KBM-7 (cell line): ENCODE data around the gene PPP1R16B.

Source experiments
- DNase-seq: peaks from one replicate; pipeline ENCODE4 v3.0.0-alpha.2; 2015
- in situ Hi-C: fragments of 300-500 bp; cut with MboI; formaldehyde crosslinking; loops from 2 replicates; pipeline ENCODE4 v1.14.3; 2020; ENCODE audit warnings: low sequenced_read_pairs, low pct_unique_long_range_greater_than_20kb, mixed read lengths

PPP1R16B gene

DNA sequence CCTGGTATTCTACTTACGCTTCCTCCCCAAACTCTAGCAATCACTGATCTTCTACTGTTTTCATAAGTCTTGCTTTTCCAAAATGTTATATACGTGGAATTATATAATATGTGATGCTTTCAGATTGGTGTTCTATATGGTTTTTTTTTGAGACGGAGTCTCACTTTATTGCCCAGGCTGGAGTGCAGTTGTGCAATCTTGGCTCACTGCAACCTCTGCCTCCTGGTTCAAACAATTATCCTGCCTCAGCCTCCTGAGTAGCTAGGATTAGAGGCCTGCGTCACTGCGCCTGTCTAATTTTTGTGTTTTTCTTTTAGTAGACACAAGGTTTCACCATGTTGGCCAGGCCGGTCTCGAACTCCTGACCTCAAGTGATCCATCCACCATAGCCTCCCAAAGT, 109.9 kb downstream of the PPP1R16B start:
- no peak for DNase-seq
- in situ Hi-C loops, result no loop called here

DNA sequence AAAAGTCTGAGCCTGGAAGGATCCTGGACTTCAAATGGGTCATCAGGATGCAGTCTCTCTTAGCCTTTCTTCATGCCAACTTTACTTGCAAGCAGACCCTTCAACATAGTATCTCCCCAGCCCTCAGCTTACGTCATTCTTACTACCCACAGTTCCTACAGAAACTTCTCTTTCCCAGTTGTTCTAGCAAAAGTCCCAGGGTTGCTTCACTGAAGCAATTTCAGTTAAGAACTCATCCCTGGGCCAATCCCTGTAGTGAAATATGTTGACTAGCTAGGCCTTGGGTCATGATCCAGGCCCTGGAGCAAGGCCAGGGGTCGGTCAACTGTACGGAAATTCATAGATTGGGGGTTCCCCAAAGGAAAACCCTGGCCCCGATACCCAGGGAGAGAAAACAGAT, 112.2 kb downstream of the PPP1R16B start:
- in situ Hi-C loops, result no loop called here
- DNase-seq, result no peak

DNA sequence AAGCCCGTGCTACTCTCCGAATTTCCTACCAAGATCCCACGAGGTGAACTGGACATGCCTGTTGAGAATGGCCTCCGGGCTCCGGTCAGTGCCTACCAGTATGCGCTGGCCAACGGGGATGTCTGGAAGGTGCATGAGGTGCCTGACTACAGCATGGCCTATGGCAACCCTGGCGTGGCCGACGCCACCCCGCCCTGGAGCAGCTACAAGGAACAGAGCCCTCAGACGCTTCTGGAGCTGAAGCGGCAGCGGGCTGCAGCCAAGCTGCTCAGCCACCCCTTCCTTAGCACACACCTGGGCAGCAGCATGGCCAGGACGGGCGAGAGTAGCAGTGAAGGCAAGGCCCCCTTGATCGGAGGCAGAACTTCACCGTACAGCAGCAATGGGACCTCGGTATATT, 112.7 kb downstream of the PPP1R16B start:
- in situ Hi-C loops, result no loop called here

DNA sequence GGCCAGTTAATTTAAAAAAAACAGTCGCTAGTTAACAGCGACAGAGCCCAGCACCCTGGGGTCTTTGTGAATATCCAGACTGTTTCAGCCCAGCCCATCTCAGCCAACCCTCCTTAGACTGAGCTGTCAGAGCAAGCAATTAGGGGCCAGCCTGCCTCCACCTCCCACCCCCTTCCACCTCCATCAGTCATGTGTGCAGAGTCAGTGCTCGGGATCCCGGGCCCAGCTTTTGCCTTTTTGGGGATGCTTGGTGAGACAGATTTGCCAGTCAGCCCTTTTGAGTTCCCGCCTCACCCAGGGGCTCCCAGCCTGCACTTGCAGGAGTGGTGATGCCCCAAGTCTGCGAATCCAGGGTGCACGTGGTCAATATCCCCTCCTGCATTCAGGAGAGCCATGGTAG, 114.2 kb downstream of the PPP1R16B start:
- no peak for DNase-seq
- in situ Hi-C loops, result no loop called here

More for the DNA sequence above, 112.7 kb downstream of the PPP1R16B start:
- DNase-seq, result no peak

DNA sequence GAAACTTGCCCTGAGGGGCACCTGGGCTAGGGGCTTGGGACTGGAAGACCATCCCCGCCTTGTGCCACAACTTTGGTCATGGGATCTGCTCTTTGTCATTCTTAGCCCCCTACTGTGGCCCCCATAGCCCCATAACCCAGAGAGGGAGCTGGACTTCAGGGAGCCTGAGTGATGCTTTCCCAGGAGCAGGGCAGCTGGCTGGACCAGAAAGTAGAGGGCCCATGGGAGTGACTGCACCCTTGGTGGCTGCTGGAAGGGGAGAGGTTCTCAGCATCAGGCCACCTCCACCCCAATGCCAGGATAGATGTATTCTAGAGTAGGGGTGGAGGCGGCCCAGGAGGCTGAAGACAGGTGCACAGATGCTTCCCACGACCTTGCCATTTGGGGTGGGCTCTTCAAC, 114.9 kb downstream of the PPP1R16B start:
- no peak for DNase-seq
- in situ Hi-C loops, result no loop called here

DNA sequence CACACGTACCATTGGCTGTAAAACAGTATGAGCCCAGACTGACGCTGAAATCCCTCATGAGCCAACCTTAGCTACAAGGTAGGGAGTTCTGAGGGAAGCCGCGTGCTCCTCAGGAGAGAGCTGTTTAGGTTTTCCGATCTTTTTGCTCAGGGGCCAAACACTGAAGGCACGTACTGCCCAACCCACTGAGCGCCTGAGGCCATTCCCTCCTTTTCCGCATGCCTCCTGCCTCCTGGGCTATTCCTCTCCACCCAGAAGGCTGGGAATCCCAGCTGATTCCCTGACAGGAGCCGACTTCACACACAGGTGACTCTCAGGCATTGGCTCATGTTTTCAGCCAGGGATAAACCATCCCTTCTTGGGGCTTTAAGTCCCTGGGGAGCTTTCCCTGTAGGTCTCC, 115.4 kb downstream of the PPP1R16B start:
- in situ Hi-C loops, result no loop called here
- no peak for DNase-seq

DNA sequence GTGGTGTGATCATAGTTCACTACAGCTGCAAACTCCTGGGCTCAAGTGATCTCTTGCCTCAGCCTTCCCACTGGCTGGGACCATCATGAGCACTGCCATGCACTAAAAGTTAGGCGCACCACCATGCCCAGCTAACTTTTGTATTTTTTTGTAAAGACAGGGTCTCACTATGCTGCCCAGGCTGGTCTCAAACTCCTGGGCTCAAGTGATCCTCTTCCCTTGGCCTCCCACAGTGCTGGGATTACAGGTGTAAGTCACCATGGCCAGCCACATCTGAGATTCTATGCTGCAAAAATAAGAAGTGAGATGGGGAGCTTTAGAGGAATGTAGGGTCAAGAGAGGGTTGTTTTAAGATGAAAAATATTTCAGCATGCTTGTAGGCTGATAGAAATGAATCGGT, 119.2 kb downstream of the PPP1R16B start:
- in situ Hi-C loops, result no loop called here
- no peak for DNase-seq

DNA sequence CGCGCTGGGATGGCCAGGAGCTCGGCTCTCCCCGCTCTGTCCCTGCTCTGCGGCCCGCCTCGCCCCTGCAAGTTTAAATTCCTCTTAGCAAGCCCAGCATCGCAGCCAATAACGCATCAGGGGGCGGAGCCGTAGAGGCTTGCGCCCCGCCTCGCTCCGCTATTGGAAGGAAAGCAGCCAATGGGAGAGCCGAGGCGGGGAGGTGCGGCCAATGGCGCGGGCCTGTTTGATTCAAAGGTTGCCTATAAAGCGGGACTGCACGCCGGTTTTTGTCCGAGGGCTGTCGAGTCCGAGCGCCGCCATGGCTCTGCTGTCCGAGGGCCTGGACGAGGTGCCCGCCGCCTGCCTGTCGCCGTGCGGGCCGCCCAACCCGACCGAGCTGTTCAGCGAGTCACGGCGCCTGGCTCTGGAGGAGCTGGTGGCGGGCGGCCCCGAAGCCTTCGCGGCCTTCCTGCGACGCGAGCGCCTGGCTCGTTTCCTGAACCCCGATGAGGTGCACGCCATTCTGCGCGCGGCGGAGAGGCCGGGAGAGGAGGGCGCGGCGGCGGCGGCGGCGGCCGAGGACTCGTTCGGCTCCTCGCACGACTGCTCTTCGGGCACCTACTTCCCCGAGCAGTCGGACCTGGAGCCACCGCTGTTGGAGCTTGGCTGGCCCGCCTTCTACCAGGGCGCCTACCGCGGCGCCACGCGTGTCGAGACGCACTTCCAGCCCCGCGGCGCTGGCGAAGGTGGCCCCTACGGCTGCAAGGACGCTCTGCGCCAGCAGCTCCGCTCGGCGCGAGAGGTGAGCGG, 120.8 kb downstream of the PPP1R16B start, which contains the start of gene FAM83D:
Gene FAM83D (plus strand): TSS at position 276 of the 792 bp plus-strand sequence. CDS start 26 bp downstream, at position 302.
- DNase-seq, result peak; percentile 100
- in situ Hi-C loops, result no loop called here

DNA sequence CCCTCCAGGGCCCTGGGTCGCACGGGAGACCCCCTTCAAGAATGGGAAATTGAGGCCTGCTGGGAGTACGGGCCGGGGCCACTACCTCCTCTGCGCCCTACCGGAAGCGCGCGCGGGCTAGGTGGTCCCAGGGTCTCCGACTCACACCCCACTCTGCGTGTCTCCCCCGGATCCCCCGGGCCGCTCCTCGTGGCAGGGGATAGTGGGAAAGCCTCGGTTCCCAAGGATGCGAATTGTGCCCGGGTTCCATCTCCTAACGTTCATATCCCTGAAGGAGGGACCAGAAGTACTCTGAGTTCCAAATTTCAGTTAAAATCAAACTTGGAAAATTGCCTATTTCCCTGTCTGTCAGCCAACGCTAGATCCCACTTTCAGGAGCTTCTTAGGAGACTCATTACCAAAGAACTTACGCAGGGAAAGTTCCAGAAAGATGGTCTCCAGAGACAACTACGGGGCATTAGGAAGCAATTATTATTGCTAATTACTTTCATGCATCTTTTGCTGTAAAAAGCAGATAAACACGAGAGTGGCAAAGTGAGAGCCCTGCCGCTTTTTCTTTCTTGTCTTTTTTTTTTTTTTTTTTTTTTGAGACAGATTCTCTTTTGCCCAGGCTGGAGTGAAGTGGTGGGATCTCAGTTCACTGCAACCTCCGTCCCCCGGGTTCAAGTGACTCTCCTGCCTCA, 121.6 kb downstream of the PPP1R16B start:
- DNase-seq, result peak; percentile 19
- in situ Hi-C loops, result no loop called here

DNA sequence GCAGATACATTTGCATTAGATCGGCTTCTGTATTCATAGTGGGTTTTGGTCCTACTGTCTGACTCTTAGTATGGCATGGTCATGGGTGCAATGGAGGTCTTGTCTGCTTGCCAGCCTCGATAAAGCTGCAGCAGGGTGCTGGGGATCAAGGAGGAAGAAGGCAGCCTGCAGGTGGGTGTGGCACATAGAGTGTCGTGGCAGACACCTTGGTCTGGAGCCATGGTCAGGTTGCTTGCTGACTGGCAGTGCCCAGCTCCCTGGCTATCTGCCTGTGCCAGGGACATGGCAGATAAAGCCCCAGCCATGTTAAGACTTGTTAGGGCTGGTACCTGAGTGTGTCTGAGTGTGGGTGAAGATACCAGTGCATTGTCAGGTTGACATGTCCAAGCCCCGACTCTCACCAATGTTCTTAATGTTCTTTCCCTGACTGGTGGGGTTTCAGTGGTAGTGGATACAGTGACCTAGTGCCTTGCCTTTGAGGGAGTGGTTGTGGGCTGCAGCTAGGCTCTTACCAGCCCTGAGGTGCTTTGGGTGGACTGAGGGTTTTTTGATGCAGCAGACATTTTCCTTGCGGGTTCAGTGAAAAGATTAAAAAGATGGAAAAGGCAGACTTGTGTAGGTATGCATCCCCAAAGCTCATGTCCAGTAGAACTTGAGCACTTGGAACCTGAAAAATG, 122.5 kb downstream of the PPP1R16B start:
- peak; percentile 36 for DNase-seq
- in situ Hi-C loops, result no loop called here

DNA sequence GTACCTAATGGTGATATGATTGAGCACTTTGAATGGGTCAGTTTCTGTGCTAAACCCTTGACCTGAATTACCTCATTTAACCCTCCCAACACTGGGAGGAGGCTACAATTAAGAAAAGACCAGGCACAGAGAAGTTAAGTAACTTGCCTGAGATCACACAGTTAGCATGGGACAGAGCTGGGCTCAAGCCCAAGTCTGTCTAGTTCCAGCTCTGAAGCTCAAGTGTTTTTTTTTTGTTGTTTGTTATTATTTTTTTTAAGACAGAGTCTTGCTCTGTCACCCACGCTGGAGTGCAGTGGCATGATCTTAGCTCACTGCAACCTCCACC, 124.7 kb downstream of the PPP1R16B start:
- DNase-seq, result no peak
- in situ Hi-C loops, result no loop called here

DNA sequence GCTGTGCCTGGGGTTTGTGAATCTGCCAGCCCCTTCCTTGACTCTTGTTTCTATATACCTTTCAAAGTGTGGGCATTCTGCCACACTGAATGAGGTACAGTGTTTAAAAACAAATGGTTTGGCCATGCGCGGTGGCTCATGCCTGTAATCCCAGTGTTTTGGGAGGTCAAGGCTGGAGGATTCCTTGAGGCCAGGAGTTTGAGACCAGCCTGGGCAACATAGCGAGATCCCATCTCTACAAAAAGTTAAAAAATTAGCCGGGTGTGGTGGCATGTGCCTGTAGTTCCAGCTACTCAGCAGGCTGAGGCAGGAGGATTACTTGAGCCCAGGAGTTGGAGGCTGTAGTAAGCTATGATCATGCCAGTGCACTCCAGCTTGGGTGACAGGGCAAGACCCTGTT, 126.5 kb downstream of the PPP1R16B start:
- in situ Hi-C loops, result no loop called here
- DNase-seq, result no peak

DNA sequence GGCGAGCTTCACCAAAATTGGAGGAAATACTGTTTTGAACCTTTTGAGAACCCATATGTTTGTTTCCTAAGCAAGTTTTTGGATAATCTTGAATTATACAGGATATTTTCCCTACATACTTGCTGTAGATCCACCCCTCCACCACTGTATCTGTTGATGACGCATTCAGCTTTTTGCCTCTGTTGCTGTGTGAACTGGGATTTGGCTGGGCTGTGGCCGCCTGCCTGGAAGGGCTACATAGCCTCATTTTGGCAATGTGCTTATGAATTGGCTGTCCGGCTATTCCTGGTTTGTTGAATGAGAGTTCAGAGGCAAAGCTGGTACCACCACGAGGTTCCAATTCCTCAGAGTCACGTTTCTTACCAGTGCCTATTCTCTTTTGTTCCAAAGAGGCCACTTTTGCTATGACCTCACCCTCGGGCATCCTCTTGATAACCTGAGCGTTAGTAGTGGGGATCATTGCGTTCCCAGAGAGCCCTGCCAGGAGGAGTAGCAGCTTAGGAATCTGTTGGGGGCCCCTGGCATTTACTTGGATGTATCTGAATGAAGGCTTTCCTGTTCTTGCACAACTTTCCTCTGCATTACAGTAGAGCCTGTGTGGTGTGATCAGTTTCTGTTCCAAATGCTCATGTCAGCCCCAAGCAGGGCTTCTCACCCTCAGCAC, 127.1 kb downstream of the PPP1R16B start:
- in situ Hi-C loops, result no loop called here
- DNase-seq, result no peak

DNA sequence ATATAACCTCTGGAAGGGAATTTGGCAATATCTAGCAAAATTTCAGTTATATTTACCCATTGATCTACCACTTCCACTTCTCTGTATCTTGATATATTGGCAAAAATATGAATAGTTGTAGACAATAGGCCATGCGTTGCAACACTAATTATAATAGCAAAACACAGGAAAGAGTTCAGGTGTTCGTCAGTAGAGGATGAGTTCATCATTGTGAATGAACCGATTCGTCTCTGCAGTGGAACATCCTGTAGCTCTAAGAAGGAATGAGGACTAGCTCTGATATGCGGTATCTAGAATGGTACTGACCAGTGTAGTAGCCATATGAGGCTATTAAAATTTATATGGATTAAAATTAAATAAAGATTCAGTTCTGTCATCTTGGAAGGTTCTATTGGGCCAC, 129.0 kb downstream of the PPP1R16B start:
- DNase-seq, result no peak
- in situ Hi-C loops, result no loop called here

DNA sequence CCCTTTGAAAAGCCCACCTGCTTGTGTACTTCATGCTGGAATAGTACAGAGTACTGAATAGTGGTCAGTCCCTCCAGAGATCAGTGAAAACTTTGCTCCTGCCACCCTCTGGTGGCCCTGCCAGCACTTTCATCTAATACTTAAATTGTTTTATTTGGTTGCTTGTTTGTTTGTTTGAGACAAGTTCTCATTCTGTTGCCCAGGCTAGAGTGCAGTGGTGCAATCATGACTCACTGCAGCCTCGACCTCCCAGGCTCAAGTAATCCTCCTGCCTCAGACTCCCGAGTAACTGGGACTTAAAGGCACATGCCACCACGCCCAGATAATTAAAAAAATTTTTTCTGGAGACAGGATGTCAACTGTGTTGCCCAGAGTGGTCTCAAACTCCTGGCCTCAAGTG, 129.8 kb downstream of the PPP1R16B start:
- DNase-seq, result no peak

DNA sequence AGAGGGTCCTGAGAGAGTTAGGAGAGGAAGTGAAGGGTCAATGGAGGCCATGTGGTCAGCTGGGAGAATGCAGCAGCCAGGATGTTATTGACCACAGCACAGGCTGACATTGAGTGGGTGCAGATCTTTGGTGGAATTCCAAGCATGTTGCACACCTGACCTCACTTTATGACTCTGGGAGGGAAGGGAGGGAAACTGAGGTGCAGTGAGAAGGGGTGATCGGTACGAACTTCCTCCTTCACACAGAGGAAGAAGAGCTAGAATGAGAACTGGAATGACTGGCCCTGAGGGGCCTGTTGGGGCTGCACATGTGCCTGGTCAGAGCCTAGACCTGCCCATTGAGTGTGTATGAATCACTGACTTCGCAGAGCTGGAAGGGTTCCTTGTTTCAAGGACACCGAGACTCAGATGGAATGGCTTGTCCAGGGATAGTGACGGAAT, 130.5 kb downstream of the PPP1R16B start:
- no peak for DNase-seq
- in situ Hi-C loops, result no loop called here

More for the DNA sequence above, 129.8 kb downstream of the PPP1R16B start:
- in situ Hi-C loops, result no loop called here

DNA sequence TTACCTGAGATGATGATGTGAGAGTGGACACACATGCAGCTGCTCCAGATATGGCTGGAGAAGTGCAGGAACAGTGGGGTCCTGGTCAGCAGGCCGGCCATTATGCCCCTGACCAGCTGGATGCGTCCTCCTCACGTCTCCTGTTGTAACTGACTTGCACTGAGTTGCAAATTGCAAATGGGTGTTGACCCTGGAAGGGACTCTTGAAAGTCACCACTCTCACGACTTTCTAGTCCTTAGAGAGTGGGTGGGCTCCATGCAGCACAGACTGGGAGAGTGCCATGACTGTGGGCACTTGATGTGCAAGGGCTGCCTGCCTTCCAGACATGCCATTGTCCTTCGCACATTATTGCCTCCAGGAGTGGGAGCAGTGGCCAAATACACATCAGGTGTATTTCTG, 131.5 kb downstream of the PPP1R16B start:
- in situ Hi-C loops, result no loop called here
- no peak for DNase-seq

DNA sequence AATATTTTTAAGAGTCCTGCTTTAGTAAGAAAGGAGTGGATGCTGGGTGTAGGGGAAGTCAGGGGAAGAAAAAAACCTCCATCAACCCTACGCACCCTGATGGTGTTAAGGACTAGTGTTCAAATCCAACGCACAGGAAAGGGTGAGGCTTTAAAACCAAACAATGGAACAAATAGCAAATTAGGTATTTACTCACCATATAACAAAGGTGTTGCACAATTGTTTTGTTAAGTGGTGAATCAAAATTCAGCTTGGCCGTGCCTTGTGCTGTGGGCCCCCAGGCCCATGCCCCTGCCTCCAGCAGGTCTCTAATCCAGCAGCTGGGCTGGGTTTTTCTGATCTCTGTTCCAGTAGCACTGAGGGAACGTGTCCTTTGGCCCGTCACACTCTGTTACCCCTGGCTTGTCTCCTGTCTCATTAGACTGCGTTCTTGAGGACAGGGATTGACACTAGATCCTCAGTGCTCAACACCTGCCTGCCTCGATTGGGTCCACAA, 132.5 kb downstream of the PPP1R16B start:
- in situ Hi-C loops, result no loop called here
- DNase-seq, result no peak

DNA sequence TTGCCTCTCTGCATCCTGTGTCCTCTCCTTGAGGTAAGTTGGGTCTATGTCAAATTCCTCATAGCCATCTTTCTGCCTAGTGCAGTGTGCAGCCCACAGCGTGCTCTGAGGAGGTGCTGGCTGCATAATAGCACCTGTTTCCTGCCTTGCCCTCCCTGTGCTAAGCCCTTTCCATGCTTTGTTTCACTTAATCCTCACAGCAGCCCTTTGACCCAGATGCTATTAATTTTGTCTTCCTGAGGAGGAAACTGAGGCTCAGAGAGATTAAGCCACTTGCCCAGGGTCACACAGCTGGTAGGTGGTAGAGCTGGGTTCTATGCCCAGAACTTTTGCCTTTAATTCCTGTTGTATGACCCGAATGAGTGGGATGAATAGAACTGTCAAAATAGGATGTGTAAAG, 134.2 kb downstream of the PPP1R16B start:
- in situ Hi-C loops, result no loop called here
- no peak for DNase-seq

DNA sequence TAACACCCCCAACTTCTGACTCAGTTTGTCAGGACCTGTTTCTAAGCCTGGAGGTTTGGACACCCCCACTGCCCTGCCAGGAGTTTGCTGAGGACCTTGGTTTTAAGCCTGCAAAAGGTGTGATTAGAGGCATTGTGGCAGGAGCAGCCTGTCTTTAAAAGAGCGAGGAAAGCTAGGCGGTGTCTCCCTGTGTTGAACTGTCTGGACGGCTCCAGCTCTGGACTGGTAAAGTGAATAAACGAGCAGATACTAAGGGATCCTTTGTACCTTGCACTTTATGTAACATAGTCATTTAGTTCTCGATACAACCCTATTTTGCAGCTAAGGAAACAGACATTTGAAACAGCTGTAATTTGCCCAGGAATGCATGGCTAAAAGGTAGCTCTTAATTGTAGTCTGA, 135.1 kb downstream of the PPP1R16B start:
- in situ Hi-C loops, result no loop called here

More for the DNA sequence above, 135.1 kb downstream of the PPP1R16B start:
- DNase-seq, result no peak
